NCI-H345 treated with DMSO at 0.1 percent for 48 hours (cell line): ENCODE measurements around the gene KIF11.
A peak's percentile ranks its signal among the peaks of the same experiment; 100 is the strongest.
"Not testable (repeated sequence)": the region's sequence is repeated elsewhere in the genome, so short reads cannot be mapped to it uniquely, and the experiment has no call there.

Experiments
- DNase-seq: peaks from one replicate; lab custom pipeline; 2025; ENCODE audit not compliant: unreplicated experiment; lab: John Stamatoyannopoulos, UW

KIF11 gene

DNA sequence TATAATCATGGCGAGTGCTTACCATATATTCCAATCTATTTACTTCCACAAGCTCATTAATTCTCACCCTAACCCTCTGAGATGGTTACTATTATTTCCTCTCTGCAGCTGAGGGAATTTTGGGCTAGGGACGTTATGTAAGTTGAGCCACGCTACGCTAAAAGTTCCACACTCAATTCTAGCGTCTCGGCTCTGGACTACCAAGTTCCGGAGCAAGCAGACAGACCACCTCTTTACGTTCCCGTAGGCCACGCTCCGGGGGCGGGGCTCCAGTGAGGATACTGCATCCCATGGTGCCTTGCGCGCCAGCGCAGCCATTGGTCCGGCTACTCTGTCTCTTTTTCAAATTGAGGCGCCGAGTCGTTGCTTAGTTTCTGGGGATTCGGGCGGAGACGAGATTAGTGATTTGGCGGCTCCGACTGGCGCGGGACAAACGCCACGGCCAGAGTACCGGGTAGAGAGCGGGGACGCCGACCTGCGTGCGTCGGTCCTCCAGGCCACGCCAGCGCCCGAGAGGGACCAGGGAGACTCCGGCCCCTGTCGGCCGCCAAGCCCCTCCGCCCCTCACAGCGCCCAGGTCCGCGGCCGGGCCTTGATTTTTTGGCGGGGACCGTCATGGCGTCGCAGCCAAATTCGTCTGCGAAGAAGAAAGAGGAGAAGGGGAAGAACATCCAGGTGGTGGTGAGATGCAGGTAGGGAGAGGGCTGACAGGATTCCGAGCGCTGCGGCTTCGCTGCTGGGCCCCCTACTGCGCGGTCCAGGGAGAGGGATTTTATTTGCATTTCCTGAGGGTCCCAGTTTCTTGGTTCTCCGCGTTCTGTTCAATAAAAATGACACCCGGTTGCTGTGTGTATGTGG lies at the start of gene KIF11:
TSS of gene KIF11 (plus strand) at position 370 of the 858 bp plus-strand sequence. CDS start at position 616, 246 bp downstream.
- DNase-seq = peak; percentile 80

DNA sequence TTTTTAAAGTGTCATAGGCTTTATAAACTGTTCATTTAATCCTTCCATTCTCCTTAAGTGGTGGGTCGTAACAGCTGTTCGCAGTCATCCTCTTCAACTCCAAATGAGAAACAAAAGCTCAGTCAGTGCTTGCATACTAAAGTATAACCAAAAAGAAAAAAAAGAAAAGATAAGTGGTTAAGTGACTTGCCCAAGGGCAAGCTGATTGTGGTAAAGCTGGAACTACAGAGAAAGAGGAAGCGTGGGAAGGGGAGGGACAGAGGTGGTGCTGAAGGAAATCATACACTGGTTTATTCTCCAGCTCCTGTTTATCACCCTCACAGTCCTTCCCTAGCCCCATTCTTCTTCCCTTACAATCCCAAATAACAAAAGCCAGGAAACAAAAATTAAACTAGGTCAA lies 48.6 kb upstream of the KIF11 start:
- DNase-seq = peak; percentile 47

DNA sequence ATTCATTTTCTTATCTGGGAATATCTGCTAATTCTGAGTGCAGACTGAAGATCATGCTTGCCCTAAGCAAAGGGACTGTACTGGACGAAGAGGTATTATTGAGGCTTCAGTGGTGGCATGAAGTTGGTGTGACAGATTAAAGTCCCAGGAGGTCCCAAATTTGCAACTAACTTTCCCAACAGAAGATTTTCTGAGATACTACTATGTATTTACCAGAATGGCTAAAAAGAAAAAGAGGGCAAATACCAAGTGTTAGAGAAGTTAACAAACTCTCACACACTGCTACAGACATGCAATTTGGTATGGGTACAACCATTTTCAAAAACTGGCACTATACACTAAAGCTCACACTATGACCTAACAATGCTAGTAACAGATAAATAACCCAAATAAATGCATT lies 47.4 kb upstream of the KIF11 start:
- no peak for DNase-seq

DNA sequence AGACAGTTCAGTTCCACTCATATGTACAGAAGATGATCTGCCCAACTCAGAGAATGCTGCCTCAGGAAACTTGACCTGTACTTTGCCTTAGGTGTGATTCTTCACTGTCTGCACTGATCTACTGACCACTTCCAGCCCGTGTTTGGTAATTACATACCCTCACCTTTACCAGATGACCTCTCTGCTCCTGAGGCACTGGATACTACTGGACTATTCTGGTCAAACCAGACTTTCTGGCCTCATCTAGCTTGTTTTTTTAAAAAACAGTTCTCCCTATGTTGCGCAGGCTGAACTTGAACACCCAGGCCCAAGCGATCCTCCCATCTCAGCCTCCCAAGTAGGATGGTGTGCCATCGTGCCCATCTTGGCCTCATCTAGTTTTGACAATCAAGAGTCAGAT lies 45.3 kb upstream of the KIF11 start:
- DNase-seq = no peak

DNA sequence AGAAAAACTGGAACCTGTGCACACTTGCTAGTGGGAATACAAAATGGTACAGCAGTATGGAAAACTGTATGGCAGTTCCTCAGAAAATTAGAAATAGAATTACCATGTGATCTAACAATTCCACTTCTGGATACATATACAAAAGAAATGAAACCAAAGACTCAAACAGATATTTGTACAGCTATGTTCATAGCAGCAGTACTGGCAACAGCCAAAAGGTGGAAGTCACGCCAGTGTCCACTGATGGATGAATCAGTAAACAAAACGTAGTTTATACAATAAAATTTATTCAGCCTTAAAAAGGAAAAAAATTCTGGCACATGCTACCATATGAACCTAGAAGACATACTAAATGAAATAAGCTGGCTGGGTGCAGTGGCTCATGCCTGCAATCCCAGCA lies 42.0 kb upstream of the KIF11 start:
- DNase-seq = no peak

DNA sequence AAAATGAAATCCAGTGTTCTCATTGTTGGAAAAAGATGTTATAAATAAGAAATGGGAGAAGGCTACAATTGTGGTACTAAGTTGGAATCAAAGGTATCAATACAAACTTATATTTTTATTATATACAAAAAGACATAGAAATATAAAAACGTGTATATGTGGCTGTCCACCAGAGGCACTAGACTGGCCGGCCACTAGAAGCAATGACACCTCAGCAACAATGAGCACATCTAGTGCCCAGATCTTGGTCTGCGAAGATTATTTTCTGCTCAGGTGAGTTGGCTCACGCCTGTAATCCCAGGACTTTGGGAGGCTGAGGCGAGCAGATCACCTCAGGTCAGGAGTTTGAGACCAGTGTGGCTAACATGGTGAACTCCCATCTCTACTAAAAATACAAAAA lies 40.6 kb upstream of the KIF11 start:
- no peak for DNase-seq

DNA sequence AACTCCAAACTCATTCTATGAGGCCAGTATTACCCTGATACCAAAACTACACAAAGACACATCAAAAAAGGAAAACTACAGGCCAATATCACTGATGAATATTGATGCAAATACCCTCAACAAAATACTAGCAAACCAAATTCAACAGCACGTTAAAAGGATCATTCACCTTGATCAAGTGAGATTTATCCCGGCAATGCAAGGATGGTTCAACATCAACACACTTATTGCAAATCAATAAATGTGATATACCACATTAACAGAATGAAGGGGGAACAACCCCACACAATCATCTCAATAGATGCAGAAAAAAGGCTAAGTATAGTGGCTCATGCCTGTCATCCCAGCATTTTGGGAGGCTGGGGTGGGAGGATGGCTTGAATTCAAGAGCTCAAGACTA lies 39.0 kb upstream of the KIF11 start:
- no peak for DNase-seq

DNA sequence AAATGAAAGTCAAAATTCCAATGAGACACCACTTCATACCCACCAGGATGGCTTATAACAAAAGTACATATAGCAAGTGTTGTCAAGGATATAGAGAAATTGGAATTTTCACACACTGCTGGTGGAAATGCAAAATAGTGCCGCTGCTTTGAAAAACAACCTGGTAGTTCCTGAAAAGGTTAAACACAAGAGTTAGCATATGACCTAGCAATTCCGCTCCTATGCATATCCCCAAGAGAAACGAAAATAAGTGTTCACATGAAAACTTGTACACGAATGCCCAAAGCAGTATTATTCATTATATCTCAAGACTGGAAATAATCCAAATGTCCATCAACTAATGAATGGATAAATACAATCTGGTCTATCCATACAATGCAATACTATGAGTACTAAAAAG lies 33.9 kb upstream of the KIF11 start:
- DNase-seq = no peak

DNA sequence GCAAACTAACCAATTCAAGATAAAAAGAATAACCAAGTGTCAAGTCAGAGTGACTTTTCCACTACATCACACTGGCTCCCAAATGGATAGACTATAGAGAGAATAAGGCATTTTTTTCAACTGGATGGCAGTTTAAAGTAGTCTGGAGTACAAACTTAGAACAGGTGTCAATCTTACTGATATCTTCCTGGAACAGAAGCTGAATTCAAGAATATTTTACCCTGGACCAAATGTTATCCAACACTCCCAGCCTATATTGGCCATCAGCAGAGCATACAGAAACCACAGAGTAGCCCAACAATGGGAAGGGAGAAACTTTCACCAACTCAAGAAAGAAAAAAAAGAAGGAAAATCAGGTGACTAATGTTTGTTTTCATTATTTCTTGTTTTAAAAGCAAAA lies 30.5 kb upstream of the KIF11 start:
- DNase-seq = no peak

DNA sequence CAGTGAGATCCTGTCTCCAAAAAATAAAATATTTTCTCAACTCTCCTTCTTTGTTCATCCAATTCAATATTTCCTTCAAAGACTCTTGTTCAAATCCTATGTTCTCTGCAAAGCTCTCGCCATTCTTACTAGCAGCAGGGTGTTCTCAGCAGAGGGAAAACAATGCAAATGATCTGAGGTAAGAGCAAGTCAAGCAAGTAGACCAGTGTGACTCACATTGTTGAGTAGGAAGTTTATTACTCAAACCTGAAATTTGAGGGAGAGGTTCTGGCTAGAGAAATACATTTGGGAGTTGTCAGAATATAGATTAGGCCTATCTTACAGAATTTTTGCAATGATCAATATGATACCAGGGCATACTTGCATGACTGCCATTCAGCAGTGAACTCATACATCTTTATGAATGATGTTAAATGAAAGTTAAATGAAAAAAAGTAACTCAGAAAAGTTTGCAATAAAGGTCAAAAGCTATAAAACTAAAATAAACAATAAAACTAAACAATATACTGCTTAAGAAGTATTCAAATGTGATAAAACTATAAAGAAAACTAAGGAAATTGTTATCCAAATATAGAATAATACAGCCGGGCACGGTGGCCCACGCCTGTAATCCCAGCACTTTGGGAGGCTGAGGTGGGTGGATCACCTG lies 24.9 kb upstream of the KIF11 start:
- no peak for DNase-seq

DNA sequence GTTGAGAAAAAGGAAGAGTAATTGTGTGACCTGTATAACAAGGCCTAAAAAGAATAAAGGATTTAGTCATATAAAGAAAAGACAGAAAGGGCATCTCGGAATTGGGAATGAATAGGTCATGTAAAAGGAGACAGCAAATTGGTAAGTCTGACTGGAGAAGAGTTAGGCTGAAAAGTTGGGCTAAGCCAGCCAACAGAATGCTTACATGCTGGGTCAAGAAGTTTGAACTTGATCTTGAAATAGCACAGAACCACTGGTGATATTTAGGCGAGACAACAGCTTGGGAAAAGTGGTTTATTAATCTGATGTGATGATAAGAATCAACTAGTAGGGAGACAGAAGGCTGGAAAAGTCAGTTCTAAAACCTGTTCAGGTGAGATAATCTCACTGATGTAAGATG lies 23.9 kb upstream of the KIF11 start:
- no peak for DNase-seq

DNA sequence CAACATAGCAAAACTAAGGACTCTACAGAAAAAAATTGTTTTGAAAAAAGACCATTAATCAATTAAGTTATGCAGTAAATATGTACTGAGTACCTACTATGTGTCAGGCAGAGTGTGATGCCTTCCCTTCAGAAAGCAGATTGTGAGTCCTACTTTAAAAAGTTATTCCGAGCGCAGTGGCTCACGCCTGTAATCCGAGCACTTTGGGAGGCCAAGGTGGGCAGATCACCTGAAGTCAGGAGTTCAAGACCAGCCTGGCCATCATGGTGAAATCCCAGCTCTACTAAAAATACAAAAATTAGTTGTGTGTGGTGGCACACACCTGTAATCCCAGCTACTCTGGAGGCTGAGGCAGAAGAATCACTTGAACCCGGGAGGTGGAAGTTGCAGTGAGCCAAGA lies 23.3 kb upstream of the KIF11 start:
- not testable (repeated sequence) for DNase-seq

DNA sequence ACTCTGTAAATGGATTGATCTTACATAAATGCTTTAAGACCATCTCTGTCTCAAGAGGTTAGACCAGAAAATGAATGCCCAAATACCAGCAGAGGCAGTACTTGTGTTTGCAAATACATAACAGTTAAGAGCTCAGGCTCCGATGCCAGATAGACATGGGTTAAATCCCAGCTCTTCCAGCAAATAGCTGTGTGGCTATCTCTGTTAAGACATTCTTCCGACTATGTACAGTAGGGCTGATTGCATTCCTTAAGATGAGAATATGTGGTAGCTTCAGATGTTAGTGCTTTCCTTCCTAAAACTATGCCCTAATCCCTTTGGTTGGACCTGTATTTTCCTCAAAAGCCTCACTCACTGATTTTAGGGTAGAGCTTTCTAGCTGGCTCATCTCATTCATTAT lies 21.3 kb upstream of the KIF11 start:
- DNase-seq = no peak

DNA sequence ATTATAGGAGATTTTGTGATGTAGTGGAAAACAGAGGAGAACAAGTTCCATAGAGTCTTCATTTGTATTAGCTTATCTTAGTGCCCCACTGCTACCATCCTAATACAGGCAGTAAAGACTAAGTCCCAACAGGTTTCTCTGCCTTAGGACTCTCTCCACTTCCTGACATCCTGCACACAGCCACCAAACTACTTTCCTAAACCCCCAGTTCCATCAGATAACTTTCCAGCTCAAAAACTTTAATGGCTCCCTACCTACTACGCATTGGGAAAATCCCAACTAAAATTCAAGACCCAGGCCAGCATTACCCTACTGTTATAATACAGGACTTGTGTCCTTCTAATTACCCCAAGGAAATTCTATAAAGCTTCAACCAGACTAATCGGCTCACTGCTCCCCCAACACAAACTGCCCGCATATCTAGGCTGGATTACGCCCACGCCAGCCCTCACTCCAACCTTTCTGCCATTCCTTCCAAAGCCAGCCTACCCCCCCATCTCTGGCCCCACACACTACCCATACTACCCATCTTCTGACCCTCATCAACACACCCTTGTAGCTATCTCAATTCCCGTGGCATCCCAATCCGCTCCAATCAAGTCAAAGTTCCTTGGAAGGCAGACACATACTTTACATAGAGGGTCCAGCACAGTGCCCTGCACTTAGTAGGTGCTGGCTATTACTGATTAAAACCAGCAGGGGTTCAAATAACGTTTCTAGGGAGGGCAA lies 20.4 kb upstream of the KIF11 start:
- no peak for DNase-seq

DNA sequence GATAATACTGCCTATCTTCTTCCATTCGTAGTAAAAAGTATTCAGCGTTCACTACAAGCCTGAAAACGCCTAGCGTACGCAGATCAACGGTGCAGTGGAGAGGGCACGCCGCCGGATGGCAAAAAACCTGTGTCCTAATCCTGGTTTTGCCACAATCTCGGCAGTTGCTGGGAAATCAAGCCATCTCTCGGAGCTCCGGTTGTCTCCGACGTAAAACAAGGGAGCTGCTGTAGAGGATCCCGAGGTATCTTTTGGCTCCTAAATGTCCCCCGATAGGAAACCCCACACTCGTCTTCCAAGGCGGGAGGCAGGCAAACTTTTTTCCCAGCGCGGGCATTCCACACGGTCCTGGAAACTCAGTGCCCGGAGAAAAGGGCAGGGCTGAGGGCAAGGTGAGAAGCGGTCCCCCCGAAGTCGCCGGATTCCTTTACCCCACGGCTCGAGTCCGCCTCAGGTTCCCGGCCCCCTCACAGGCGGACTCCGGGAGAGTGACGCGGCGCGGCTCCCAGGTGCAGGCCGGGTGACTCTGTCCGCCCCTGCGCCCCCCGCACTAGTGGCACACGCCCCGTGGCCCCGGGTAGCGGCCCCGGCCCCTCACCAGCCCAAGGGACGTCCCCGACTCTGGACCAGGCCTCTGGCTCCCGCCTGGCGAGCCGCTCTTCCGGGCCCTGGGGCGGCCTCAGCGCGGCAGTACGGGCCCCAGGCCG lies 19.7 kb upstream of the KIF11 start:
- no peak for DNase-seq

DNA sequence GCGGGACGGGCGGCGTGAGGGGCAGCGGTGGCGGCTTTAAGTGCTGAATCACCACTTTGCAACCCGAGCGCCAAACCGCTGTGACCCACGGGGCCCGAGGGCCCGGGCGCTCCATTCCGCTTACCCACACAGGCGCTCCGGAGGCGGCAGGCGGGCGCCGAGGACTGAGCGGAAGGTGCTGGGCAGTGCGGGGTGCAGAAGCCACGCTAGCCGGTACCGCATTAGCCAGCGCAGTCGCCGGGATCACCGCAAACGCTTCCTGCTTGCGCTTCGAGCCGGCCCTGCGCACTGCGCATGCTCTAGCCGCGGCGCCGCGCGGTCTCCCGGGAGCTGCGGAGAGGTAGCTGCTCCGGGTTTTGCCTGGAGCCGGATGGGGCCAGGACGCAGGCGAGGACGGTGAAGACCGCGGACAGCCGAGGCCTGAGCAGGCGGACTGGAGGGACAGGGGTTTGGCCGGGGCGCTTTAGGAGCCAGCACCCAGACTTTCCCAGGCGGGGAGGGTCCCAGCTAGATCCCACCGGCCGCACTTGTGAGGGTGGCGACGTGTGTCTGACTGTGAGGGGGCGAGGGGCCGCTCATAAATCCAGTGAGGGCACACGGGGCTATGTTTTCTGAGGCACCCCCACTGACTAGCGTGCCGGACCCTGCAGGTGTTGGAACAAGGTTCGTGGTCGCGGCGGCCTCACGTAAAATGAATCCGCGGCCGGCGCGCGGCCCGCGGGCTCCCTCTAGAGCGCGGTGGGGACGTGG lies 19.0 kb upstream of the KIF11 start, which contains the start of gene IDE:
TSS of gene IDE (minus strand) at position 296 of the 750 bp plus-strand sequence. CDS start at position 222, 74 bp downstream.
- DNase-seq = peak; percentile 32

DNA sequence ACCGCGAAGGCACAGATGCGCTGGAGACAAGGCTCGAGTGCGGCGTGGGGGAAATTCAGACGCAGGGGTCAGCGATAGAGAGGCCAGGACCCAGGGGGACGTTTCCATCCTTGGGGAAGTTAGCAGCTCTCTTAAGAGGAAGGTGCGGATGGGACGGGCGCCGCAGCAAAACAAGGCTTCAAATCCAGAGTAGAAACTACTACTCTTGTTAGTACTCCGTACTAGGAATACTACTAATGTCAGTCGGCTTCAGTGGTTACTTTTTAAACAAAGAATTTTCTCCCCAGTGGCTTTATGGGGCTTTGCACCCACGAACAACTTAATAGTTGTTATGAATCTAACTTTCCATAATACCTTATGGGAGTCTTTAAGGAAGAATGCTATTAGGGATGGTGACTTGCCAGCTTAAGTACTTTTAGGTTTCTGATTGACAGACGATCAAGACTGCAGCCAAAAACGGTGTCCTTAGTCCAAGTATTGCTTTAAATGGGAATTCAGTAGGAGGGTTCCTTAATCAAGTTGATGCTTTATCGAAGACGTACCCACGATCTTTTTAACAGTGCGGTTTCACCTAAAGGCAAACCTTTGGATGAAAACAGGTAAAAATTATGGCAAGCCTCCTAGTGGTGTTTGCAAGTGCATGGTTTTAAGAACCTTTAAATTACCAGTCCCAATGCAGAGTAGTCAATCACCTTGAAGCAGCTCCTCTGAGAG lies 18.2 kb upstream of the KIF11 start:
- peak; percentile 30 for DNase-seq

DNA sequence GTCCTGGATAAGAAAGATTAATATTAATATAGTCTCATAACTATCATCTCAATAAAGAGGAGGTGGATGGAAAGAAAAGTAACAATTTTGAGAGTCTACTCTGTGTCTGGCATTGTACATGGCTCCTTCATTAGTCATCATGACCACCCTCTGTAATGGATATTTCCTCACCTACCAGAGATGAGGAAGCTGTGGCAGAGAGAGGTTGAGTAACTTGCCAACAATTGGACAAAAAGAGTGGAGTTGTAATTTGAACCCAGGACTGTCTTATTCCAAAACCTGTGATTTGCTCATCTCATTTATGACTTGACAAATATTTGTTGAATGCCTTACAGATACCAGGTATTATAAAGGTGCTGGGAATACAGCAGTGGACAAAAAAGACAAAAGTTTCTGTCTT lies 17.0 kb upstream of the KIF11 start:
- DNase-seq = no peak

DNA sequence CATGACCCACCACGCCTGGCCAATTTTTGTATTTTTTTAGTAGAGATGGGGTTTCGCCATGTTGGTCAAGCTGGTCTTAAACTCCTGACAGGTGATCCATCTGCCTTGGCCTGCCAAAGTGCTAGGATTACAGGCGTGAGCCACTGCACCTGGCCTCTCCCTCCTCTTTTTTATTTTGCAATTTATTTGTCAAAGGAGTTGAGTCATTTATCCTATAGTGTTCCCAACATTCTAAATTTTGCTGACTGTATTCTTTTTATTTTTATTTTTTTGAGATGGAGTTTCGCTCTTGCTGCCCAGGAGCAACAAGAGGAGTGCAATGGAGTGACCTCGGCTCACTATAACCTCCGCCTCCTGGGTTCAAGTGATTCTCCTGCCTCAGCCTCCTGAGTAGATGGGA lies 10.6 kb upstream of the KIF11 start:
- DNase-seq = not testable (repeated sequence)
